Hepatocyte (in vitro differentiated cells): ENCODE data around the gene LCE7A. TPM values are rescaled to one million over a fixed set of nuclear protein-coding genes. Genes with fewer than 3 reads are reported as not detected.

Experiments
- DNase-seq: peaks from one replicate; pipeline ENCODE4 v3.0.0-alpha.2; 2016; ENCODE audit warnings: low spot score
- H2AFZ ChIP-seq: fragments of 200-600 bp; sonication (generic); 2 replicates; pipeline ENCODE4 v1.6.0; 2016; ENCODE audit warnings: antibody characterized with exemption, mild to moderate bottlenecking
- H3K27ac ChIP-seq: fragments of 200-600 bp; sonication (generic); 2 replicates; pipeline ENCODE4 v1.5.1; 2016; ENCODE audit warnings: mild to moderate bottlenecking
- H3K27me3 ChIP-seq: fragments of 200-600 bp; sonication (generic); 2 replicates; pipeline ENCODE4 v1.6.1; 2016
- H3K36me3 ChIP-seq: fragments of 200-600 bp; sonication (generic); replicated peaks from 2 replicates; pipeline ENCODE4 v1.5.1; 2016; ENCODE audit warnings: low read depth; ENCODE audit not compliant: insufficient read depth
- H3K4me1 ChIP-seq: fragments of 200-600 bp; sonication (generic); 2 replicates; pipeline ENCODE4 v1.5.1; 2016; ENCODE audit warnings: mild to moderate bottlenecking, moderate library complexity; ENCODE audit not compliant: insufficient read depth
- H3K4me2 ChIP-seq: fragments of 200-600 bp; sonication (generic); 2 replicates; pipeline ENCODE4 v1.6.0; 2016
- H3K4me3 ChIP-seq: fragments of 200-600 bp; sonication (generic); 2 replicates; pipeline ENCODE4 v1.5.1; 2016; ENCODE audit warnings: mild to moderate bottlenecking
- H3K79me2 ChIP-seq: fragments of 200-600 bp; sonication (generic); 2 replicates; pipeline ENCODE4 v1.6.0; 2017; ENCODE audit warnings: mild to moderate bottlenecking
- H3K9me2 ChIP-seq: fragments of 200-600 bp; sonication (generic); replicated peaks from 2 replicates; pipeline ENCODE4 v1.6.0; 2017; ENCODE audit warnings: mild to moderate bottlenecking; ENCODE audit not compliant: insufficient read depth
- H3K9me3 ChIP-seq: fragments of 200-600 bp; sonication (generic); 2 replicates; pipeline ENCODE4 v1.5.1; 2016; ENCODE audit warnings: low read depth, mild to moderate bottlenecking
- H4K20me1 ChIP-seq: fragments of 200-600 bp; sonication (generic); 2 replicates; pipeline ENCODE4 v1.6.0; 2016; ENCODE audit warnings: mild to moderate bottlenecking; ENCODE audit not compliant: insufficient read depth, poor library complexity, severe bottlenecking
- EZH2 ChIP-seq: fragments of 200-600 bp; sonication (generic); IDR thresholded peaks from 2 replicates; pipeline ENCODE4 v1.6.1; 2016; ENCODE audit warnings: antibody characterized with exemption, mild to moderate bottlenecking, borderline replicate concordance
- EZH2phosphoT487 ChIP-seq: fragments of 200-600 bp; sonication (generic); IDR thresholded peaks from one replicate; pipeline ENCODE4 v1.6.1; 2018; ENCODE audit warnings: antibody characterized with exemption, mild to moderate bottlenecking, low read depth, moderate library complexity; ENCODE audit not compliant: unreplicated experiment, severe bottlenecking
- whole genome bisulfite sequencing: methylation state at CpG from one replicate; pipeline ENCODE4 v1.1.6; 2016; ENCODE audit warnings: low lambda C conversion rate; ENCODE audit errors: missing lambda C conversion rate; 5-methylcytosine and 5-hydroxymethylcytosine counted together
- polyA plus RNA-seq: library from polyadenylated mRNA; unstranded; fragments of >200 nt; fragmentation: Nextera tagmentation; extraction: Ambion mirVana; gene quantifications from 2 replicates; pipeline ENCODE4 v1.2.1, GENCODE V29; 2016
- total RNA-seq: library from RNA; depleted of rRNA; stranded (reverse); fragments of >200 nt; gene quantifications from 2 replicates; pipeline ENCODE4 v1.2.3, GENCODE V29; 2014
- TF ChIP-seq, protein P1 (sequence below): fragments of 200-600 bp; sonication (generic); IDR thresholded peaks from 2 replicates; pipeline ENCODE4 v1.5.1; 2016; ENCODE audit warnings: antibody characterized with exemption, mild to moderate bottlenecking; ENCODE audit not compliant: poor library complexity

Gene LCE7A
- total and polyA plus RNA-seq, 2 experiments from 2014 or later: not detected

GRCh38 chr1:152860129-152860528 is 333 bp downstream of the LCE7A start:
- Histone ChIP-seq H3K36me3 (no peaks in the 10 kb centered on the region), H3K27ac (no peak overlapping the region), H3K79me2 (no peaks in the 10 kb centered on the region), H4K20me1 (no peaks in the 10 kb centered on the region), H3K9me2 (no peaks in the 10 kb centered on the region), H3K4me1 (no peaks in the 10 kb centered on the region), H3K27me3 (no peaks in the 10 kb centered on the region), H2AFZ (no peak overlapping the region), H3K4me3 (no peak overlapping the region), H3K9me3 (peaks cover 4% of the 10 kb centered on the region), H3K4me2 (no peak overlapping the region)
- no peak for DNase-seq
- TF ChIP-seq EZH2: no peak
- TF ChIP-seq EZH2phosphoT487: no peak
- TF ChIP-seq, protein P1, sequence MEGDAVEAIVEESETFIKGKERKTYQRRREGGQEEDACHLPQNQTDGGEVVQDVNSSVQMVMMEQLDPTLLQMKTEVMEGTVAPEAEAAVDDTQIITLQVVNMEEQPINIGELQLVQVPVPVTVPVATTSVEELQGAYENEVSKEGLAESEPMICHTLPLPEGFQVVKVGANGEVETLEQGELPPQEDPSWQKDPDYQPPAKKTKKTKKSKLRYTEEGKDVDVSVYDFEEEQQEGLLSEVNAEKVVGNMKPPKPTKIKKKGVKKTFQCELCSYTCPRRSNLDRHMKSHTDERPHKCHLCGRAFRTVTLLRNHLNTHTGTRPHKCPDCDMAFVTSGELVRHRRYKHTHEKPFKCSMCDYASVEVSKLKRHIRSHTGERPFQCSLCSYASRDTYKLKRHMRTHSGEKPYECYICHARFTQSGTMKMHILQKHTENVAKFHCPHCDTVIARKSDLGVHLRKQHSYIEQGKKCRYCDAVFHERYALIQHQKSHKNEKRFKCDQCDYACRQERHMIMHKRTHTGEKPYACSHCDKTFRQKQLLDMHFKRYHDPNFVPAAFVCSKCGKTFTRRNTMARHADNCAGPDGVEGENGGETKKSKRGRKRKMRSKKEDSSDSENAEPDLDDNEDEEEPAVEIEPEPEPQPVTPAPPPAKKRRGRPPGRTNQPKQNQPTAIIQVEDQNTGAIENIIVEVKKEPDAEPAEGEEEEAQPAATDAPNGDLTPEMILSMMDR: no peak
- 66% methylated on average over 3 of the region's 3 CpGs for WGBS

GRCh38 chr1:152861374-152861773 is 1.6 kb downstream of the LCE7A start:
- Histone ChIP-seq H3K9me2 (no peaks in the 10 kb centered on the region), H3K79me2 (no peaks in the 10 kb centered on the region), H4K20me1 (no peaks in the 10 kb centered on the region), H3K36me3 (no peaks in the 10 kb centered on the region), H3K4me2 (no peak overlapping the region), H2AFZ (no peak overlapping the region), H3K4me1 (no peaks in the 10 kb centered on the region), H3K9me3 (peaks cover 4% of the 10 kb centered on the region), H3K4me3 (no peak overlapping the region), H3K27ac (no peak overlapping the region), H3K27me3 (no peaks in the 10 kb centered on the region)
- TF ChIP-seq, protein P1: no peak
- TF ChIP-seq EZH2phosphoT487 (no peak), EZH2 (no peak)
- no peak for DNase-seq
- 49% methylated on average over 4 of the region's 4 CpGs for WGBS

- H3K4me1 ChIP-seq: no peaks in the 10 kb centered on the region
- no peak for DNase-seq
- no peaks in the 10 kb centered on the region for H3K36me3 ChIP-seq
- H3K4me2 ChIP-seq: no peak overlapping the region
- no peaks in the 10 kb centered on the region for H4K20me1 ChIP-seq
- no peak overlapping the region for H2AFZ ChIP-seq
- H3K27me3 ChIP-seq: no peaks in the 10 kb centered on the region
- H3K9me2 ChIP-seq: no peaks in the 10 kb centered on the region
- H3K79me2 ChIP-seq: no peaks in the 10 kb centered on the region
- H3K4me3 ChIP-seq: no peak overlapping the region
- no peak overlapping the region for H3K27ac ChIP-seq
- TF ChIP-seq EZH2phosphoT487 (no peak), EZH2 (no peak)
- TF ChIP-seq, protein P1: no peak
- H3K9me3 ChIP-seq: no peaks in the 10 kb centered on the region
These were observed 4.6 kb downstream of the LCE7A start for GRCh38 chr1:152864443-152864842.

- Histone ChIP-seq H3K27ac (no peak overlapping the region), H3K79me2 (no peaks in the 10 kb centered on the region), H3K27me3 (no peaks in the 10 kb centered on the region), H2AFZ (no peak overlapping the region), H4K20me1 (no peaks in the 10 kb centered on the region), H3K4me2 (no peak overlapping the region), H3K9me2 (no peaks in the 10 kb centered on the region), H3K4me1 (no peaks in the 10 kb centered on the region), H3K36me3 (no peaks in the 10 kb centered on the region), H3K4me3 (no peak overlapping the region), H3K9me3 (no peaks in the 10 kb centered on the region)
- 71% methylated on average over 2 of the region's 2 CpGs for WGBS
- DNase-seq: no peak
- TF ChIP-seq, protein P1: no peak
- no peak for TF ChIP-seq EZH2
- TF ChIP-seq EZH2phosphoT487: no peak
These were observed 6.5 kb downstream of the LCE7A start for GRCh38 chr1:152866321-152866720.
